Hepatocyte (in vitro differentiated cells): Measurements from ENCODE around the gene CYB561D1. TPM values are rescaled to one million over a fixed set of nuclear protein-coding genes. Genes with fewer than 3 reads are reported as not detected.
A peak's percentile ranks its signal among the peaks of the same experiment; 100 is the strongest.

ENCODE experiments used
- DNase-seq: peaks from one replicate; pipeline ENCODE4 v3.0.0-alpha.2; 2016; ENCODE audit warnings: low spot score
- H2AFZ ChIP-seq: fragments of 200-600 bp; sonication (generic); 2 replicates; pipeline ENCODE4 v1.6.0; 2016; ENCODE audit warnings: antibody characterized with exemption, mild to moderate bottlenecking
- H3K27ac ChIP-seq: fragments of 200-600 bp; sonication (generic); 2 replicates; pipeline ENCODE4 v1.5.1; 2016; ENCODE audit warnings: mild to moderate bottlenecking
- H3K27me3 ChIP-seq: fragments of 200-600 bp; sonication (generic); 2 replicates; pipeline ENCODE4 v1.6.1; 2016
- H3K36me3 ChIP-seq: fragments of 200-600 bp; sonication (generic); replicated peaks from 2 replicates; pipeline ENCODE4 v1.5.1; 2016; ENCODE audit warnings: low read depth; ENCODE audit not compliant: insufficient read depth
- H3K4me1 ChIP-seq: fragments of 200-600 bp; sonication (generic); 2 replicates; pipeline ENCODE4 v1.5.1; 2016; ENCODE audit warnings: mild to moderate bottlenecking, moderate library complexity; ENCODE audit not compliant: insufficient read depth
- H3K4me2 ChIP-seq: fragments of 200-600 bp; sonication (generic); 2 replicates; pipeline ENCODE4 v1.6.0; 2016
- H3K4me3 ChIP-seq: fragments of 200-600 bp; sonication (generic); 2 replicates; pipeline ENCODE4 v1.5.1; 2016; ENCODE audit warnings: mild to moderate bottlenecking
- H3K79me2 ChIP-seq: fragments of 200-600 bp; sonication (generic); 2 replicates; pipeline ENCODE4 v1.6.0; 2017; ENCODE audit warnings: mild to moderate bottlenecking
- H3K9me2 ChIP-seq: fragments of 200-600 bp; sonication (generic); replicated peaks from 2 replicates; pipeline ENCODE4 v1.6.0; 2017; ENCODE audit warnings: mild to moderate bottlenecking; ENCODE audit not compliant: insufficient read depth
- H3K9me3 ChIP-seq: fragments of 200-600 bp; sonication (generic); 2 replicates; pipeline ENCODE4 v1.5.1; 2016; ENCODE audit warnings: low read depth, mild to moderate bottlenecking
- H4K20me1 ChIP-seq: fragments of 200-600 bp; sonication (generic); 2 replicates; pipeline ENCODE4 v1.6.0; 2016; ENCODE audit warnings: mild to moderate bottlenecking; ENCODE audit not compliant: insufficient read depth, poor library complexity, severe bottlenecking
- EZH2 ChIP-seq: fragments of 200-600 bp; sonication (generic); IDR thresholded peaks from 2 replicates; pipeline ENCODE4 v1.6.1; 2016; ENCODE audit warnings: antibody characterized with exemption, mild to moderate bottlenecking, borderline replicate concordance
- EZH2phosphoT487 ChIP-seq: fragments of 200-600 bp; sonication (generic); IDR thresholded peaks from one replicate; pipeline ENCODE4 v1.6.1; 2018; ENCODE audit warnings: antibody characterized with exemption, mild to moderate bottlenecking, low read depth, moderate library complexity; ENCODE audit not compliant: unreplicated experiment, severe bottlenecking
- WGBS: methylation state at CpG from one replicate; pipeline ENCODE4 v1.1.6; 2016; ENCODE audit warnings: low lambda C conversion rate; ENCODE audit errors: missing lambda C conversion rate; 5-methylcytosine and 5-hydroxymethylcytosine counted together
- polyA plus RNA-seq: library from polyadenylated mRNA; unstranded; fragments of >200 nt; fragmentation: Nextera tagmentation; extraction: Ambion mirVana; gene quantifications from 2 replicates; pipeline ENCODE4 v1.2.1, GENCODE V29; 2016
- total RNA-seq: library from RNA; depleted of rRNA; stranded (reverse); fragments of >200 nt; gene quantifications from 2 replicates; pipeline ENCODE4 v1.2.3, GENCODE V29; 2014
- TF ChIP-seq, protein P1 (sequence below): fragments of 200-600 bp; sonication (generic); IDR thresholded peaks from 2 replicates; pipeline ENCODE4 v1.5.1; 2016; ENCODE audit warnings: antibody characterized with exemption, mild to moderate bottlenecking; ENCODE audit not compliant: poor library complexity

CYB561D1 gene
- total and polyA plus RNA-seq, 2 experiments from 2014 or later, result 4.8 to 6.5 TPM

DNA sequence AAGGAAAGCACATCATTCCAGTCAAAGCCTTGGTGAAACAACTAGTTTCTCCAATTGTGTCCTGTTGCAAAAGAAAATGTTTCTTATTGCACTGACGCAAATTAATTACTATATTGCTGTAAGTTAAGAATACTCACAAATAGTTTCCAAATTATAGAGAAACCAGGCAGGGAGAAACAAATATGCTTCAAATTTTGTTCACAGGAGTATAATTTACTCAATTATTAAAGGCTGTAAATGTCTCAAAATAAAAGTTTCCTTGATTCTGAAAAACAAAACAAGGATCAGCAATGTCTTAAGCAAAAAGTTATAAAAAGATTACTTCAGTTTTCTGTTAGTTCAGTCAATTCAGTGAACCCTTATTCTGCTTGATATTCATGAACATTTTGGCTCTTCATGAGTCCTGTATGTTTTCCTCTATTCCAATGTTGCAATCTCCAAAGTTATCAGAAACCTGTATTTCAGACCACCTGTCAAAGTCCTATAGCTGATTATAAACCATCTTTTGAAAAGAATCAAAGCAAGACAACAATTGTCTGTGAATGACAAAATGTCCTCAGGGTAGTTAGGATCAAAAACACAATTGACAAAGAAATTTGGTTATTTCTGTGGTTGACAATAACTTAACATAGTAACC lies 39.3 kb upstream of the CYB561D1 start:
- no peaks in the 10 kb centered on the region for H3K9me3 ChIP-seq
- H3K27me3 ChIP-seq, result peaks cover 8% of the 10 kb centered on the region
- no peaks in the 10 kb centered on the region for H3K4me1 ChIP-seq
- H3K27ac ChIP-seq, result no peak overlapping the region
- H4K20me1 ChIP-seq, result no peaks in the 10 kb centered on the region
- H3K36me3 ChIP-seq, result no peaks in the 10 kb centered on the region
- TF ChIP-seq, protein P1, sequence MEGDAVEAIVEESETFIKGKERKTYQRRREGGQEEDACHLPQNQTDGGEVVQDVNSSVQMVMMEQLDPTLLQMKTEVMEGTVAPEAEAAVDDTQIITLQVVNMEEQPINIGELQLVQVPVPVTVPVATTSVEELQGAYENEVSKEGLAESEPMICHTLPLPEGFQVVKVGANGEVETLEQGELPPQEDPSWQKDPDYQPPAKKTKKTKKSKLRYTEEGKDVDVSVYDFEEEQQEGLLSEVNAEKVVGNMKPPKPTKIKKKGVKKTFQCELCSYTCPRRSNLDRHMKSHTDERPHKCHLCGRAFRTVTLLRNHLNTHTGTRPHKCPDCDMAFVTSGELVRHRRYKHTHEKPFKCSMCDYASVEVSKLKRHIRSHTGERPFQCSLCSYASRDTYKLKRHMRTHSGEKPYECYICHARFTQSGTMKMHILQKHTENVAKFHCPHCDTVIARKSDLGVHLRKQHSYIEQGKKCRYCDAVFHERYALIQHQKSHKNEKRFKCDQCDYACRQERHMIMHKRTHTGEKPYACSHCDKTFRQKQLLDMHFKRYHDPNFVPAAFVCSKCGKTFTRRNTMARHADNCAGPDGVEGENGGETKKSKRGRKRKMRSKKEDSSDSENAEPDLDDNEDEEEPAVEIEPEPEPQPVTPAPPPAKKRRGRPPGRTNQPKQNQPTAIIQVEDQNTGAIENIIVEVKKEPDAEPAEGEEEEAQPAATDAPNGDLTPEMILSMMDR, result no peak
- TF ChIP-seq EZH2phosphoT487, result no peak
- TF ChIP-seq EZH2, result no peak
- no peak overlapping the region for H3K4me3 ChIP-seq
- 90% methylated on average over 1 of the region's 1 CpG for WGBS
- no peaks in the 10 kb centered on the region for H3K79me2 ChIP-seq
- H2AFZ ChIP-seq, result no peak overlapping the region
- no peak overlapping the region for H3K4me2 ChIP-seq
- DNase-seq, result no peak
- H3K9me2 ChIP-seq, result no peaks in the 10 kb centered on the region

DNA sequence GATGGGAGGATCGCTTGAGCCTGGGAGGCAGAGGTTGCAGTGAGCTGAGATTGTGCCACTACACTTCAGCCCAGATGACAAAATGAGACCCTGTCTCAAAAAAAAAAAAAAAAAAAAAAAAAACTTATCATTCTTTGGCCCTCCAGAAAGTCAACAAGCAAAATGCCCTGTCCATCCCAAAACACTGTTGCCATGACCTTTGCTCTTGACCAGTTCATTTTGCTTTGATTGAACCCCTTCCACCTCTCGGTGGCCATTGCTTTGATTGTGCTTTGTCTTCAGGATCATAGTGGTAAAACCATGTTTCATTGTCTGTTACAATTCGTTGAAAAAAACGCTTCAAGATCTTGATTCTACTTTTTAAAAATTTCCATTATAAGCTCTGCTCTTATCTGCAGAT lies 36.1 kb upstream of the CYB561D1 start:
- Histone ChIP-seq H3K9me3 (no peaks in the 10 kb centered on the region), H3K27me3 (peaks cover 22% of the 10 kb centered on the region), H4K20me1 (no peaks in the 10 kb centered on the region), H3K9me2 (no peaks in the 10 kb centered on the region), H3K27ac (no peak overlapping the region), H3K79me2 (no peaks in the 10 kb centered on the region), H3K4me1 (no peaks in the 10 kb centered on the region), H3K4me2 (no peak overlapping the region), H3K4me3 (no peak overlapping the region), H3K36me3 (no peaks in the 10 kb centered on the region), H2AFZ (no peak overlapping the region)
- WGBS, result 86% methylated on average over 4 of the region's 4 CpGs
- no peak for TF ChIP-seq EZH2
- TF ChIP-seq EZH2phosphoT487, result no peak
- TF ChIP-seq, protein P1, result no peak
- DNase-seq, result no peak

DNA sequence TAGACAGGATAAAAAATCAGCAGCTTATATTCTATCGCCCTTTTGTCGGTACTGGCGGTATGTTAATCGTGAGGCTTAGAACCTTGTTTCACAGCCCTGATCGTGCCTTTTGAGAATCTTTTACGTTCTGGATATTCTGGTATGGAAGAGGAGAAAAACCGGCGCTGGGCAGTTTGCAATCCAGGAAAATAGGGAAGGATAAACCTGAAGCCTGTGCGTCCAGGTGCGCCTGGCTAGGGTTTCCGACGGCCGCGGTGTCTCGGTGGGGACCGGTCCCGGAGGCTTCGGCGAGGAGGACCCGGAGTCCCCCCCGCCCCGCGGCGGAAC lies 27.8 kb upstream of the CYB561D1 start:
- H3K27ac ChIP-seq, result no peak overlapping the region
- TF ChIP-seq EZH2phosphoT487, result peak; percentile 13
- TF ChIP-seq, protein P1, result no peak
- no peak for TF ChIP-seq EZH2
- no peak for DNase-seq
- no peaks in the 10 kb centered on the region for H3K9me2 ChIP-seq
- no peaks in the 10 kb centered on the region for H3K79me2 ChIP-seq
- WGBS, result 7% methylated on average over 19 of the region's 24 CpGs
- peak overlapping the region; percentile 83 for H3K4me3 ChIP-seq
- H3K4me2 ChIP-seq, result peak overlapping the region; percentile 99
- peaks cover 91% of the 10 kb centered on the region for H3K27me3 ChIP-seq
- peaks cover 4% of the 10 kb centered on the region for H3K4me1 ChIP-seq
- H3K36me3 ChIP-seq, result no peaks in the 10 kb centered on the region
- H2AFZ ChIP-seq, result peak overlapping the region; percentile 99
- no peaks in the 10 kb centered on the region for H4K20me1 ChIP-seq
- H3K9me3 ChIP-seq, result no peaks in the 10 kb centered on the region
